ENCODE measurements around the gene ETS2.

ETS2 gene

GRCh38 chr21:38790059-38790458, 15.7 kb upstream of the ETS2 start:
- no peak for ATAC-seq
- TF ChIP-seq BACH2 (CRISPR knock-in tag; IDR thresholded peaks at IDR 0.05; ENCODE audit: borderline replicate concordance): no peak
- TF ChIP-seq TOX (CRISPR knock-in tag; IDR thresholded peaks at IDR 0.05; ENCODE audit: borderline replicate concordance): no peak
- no peak for TF ChIP-seq ZNF70 (CRISPR knock-in tag; IDR thresholded peaks at IDR 0.05)
- no peak for TF ChIP-seq GLIS3 (CRISPR knock-in tag; IDR thresholded peaks at IDR 0.05)
- no peak for TF ChIP-seq ZNF8 (CRISPR knock-in tag; IDR thresholded peaks at IDR 0.05)
- no peak for TF ChIP-seq CSDC2 (CRISPR knock-in tag; IDR thresholded peaks at IDR 0.05)
- TF ChIP-seq ZNF565 (CRISPR knock-in tag; conservative IDR thresholded peaks at IDR 0.05; ENCODE audit: low read depth): no peak
- TF ChIP-seq ESRRG (CRISPR knock-in tag; IDR thresholded peaks at IDR 0.05): no peak
- no peak for TF ChIP-seq CSRNP3 (CRISPR knock-in tag; IDR thresholded peaks at IDR 0.05)
- no peak for TF ChIP-seq OSR1 (CRISPR knock-in tag; IDR thresholded peaks at IDR 0.05)
- no peak for TF ChIP-seq PPARA (CRISPR knock-in tag; IDR thresholded peaks at IDR 0.05; ENCODE audit: borderline replicate concordance)
- TF ChIP-seq CREB5 (CRISPR knock-in tag; IDR thresholded peaks at IDR 0.05; ENCODE audit: low read depth): no peak

- ATAC-seq: no peak
- TF ChIP-seq ARNTL (CRISPR knock-in tag; IDR thresholded peaks at IDR 0.05; ENCODE audit: borderline replicate concordance, low read depth): no peak
- no peak for TF ChIP-seq POU6F1 (CRISPR knock-in tag; IDR thresholded peaks at IDR 0.05; ENCODE audit: borderline replicate concordance, low read depth)
- TF ChIP-seq CSRNP3 (CRISPR knock-in tag; IDR thresholded peaks at IDR 0.05): no peak
Measured at GRCh38 chr21:38790961-38791360, 14.8 kb upstream of the ETS2 start.

GRCh38 chr21:38792676-38793459, 12.9 kb upstream of the ETS2 start:
- TF ChIP-seq TOX (CRISPR knock-in tag; IDR thresholded peaks at IDR 0.05; ENCODE audit: borderline replicate concordance) (no peak), ZNF70 (CRISPR knock-in tag; IDR thresholded peaks at IDR 0.05) (no peak), SNAI2 (CRISPR knock-in tag; IDR thresholded peaks at IDR 0.05) (no peak), POU6F1 (CRISPR knock-in tag; IDR thresholded peaks at IDR 0.05; ENCODE audit: borderline replicate concordance, low read depth) (no peak), CSRNP3 (CRISPR knock-in tag; IDR thresholded peaks at IDR 0.05) (no peak)
- ATAC-seq: no peak

- TF ChIP-seq CREB5 (CRISPR knock-in tag; IDR thresholded peaks at IDR 0.05; ENCODE audit: low read depth) (no peak), ZNF70 (CRISPR knock-in tag; IDR thresholded peaks at IDR 0.05) (no peak)
- ATAC-seq: no peak
Measured at GRCh38 chr21:38793926-38794713, 11.6 kb upstream of the ETS2 start.

Measured in SK-N-SH treated with all-trans-retinoic acid at 6 μM for 48 hours (cell line).